ENCODE measurements around the gene HS2ST1. TPM values are rescaled to one million over a fixed set of nuclear protein-coding genes. Genes with fewer than 3 reads are reported as not detected.
A peak's percentile ranks its signal among the peaks of the same experiment; 100 is the strongest.

HS2ST1 gene
- total and polyA plus RNA-seq, 11 donors, result 3.4 to 20.3 (median 13.6) TPM

DNA sequence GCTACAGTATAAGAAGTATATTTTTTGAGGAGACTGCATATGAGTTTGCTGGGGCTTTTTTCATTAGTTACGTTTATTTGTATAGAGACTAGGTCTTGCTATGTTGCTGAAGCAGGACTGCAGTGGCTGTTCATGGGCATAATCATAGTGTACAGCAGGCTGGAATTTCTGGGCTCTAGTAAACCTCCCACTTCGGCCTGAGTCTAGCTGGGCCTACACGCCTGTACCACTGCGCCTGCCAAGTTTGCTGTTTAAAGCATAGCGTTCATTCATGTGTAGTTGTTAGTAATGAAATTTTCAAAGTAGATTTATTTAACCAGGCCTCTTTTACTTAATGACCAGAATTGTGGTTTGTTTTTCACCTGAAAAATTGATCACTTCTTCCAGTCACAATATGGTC, 33.8 kb downstream of the HS2ST1 start:
- TF ChIP-seq, protein P1, sequence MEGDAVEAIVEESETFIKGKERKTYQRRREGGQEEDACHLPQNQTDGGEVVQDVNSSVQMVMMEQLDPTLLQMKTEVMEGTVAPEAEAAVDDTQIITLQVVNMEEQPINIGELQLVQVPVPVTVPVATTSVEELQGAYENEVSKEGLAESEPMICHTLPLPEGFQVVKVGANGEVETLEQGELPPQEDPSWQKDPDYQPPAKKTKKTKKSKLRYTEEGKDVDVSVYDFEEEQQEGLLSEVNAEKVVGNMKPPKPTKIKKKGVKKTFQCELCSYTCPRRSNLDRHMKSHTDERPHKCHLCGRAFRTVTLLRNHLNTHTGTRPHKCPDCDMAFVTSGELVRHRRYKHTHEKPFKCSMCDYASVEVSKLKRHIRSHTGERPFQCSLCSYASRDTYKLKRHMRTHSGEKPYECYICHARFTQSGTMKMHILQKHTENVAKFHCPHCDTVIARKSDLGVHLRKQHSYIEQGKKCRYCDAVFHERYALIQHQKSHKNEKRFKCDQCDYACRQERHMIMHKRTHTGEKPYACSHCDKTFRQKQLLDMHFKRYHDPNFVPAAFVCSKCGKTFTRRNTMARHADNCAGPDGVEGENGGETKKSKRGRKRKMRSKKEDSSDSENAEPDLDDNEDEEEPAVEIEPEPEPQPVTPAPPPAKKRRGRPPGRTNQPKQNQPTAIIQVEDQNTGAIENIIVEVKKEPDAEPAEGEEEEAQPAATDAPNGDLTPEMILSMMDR (IDR thresholded peaks at IDR 0.05), result no peak
- no peak for TF ChIP-seq POLR2A (IDR thresholded peaks at IDR 0.05)
- Histone ChIP-seq H3K4me3 (no peak overlapping the region), H3K9me3 (no peaks in the 10 kb centered on the region), H3K4me1 (peaks cover 0 to 16% (median 1%) of the 10 kb centered on the region in 12 donors), H3K36me3 (no peaks in the 10 kb centered on the region), H3K27me3 (no peaks in the 10 kb centered on the region), H3K27ac (peak overlapping the region in 2 of 12 donors; percentile 21 to 45)
- ATAC-seq (peak; percentile 87 to 98 (median 96)), DNase-seq (peak in 4 of 5 donors; percentile 45 to 54 (median 50))
- intact Hi-C loops (cut with DNase I), result no loop called here
- 48 to 68% (median 53%) methylated on average over 5 of the region's 5 CpGs for WGBS, 4 donors

DNA sequence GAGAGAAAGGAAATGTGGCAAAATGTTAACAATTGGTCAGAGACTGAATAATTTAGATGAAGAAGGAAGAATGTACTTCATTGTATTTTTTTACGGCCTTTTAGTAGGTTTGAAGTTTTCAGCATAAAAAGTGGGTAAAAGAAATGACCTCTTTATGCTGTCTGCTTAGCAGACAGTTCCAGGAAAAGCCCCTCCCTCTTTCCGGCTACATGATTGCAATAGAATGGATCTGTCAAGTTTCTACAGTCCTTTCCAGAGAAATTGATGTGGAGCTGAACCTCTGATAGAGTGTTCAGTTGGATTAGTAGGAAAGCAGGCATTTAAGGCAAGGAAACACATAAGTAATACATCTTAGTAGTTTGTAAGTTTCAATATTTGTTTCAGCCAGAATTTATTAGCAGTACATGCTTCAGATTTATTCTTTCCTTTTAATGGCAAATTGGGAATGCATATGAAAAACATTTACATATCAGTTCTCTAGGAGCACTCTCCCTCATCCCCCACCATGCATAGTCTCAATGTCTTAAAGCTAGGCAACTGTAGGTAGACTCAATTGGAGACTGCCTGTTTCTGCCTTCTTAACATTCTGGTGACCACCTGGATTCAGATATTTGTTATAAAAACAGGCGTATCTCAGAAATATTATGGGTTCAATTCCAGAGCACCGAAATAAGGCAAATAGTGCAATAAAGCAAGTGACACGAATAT, 36.4 kb downstream of the HS2ST1 start:
- 87 to 89% (median 88%) methylated on average over 5 of the region's 5 CpGs for WGBS, 4 donors
- Histone ChIP-seq H3K4me1 (peaks cover 0 to 16% (median 1%) of the 10 kb centered on the region in 12 donors), H3K4me3 (no peak overlapping the region), H3K27ac (no peak overlapping the region), H3K36me3 (no peaks in the 10 kb centered on the region), H3K27me3 (no peaks in the 10 kb centered on the region), H3K9me3 (no peaks in the 10 kb centered on the region)
- TF ChIP-seq, protein P1 (IDR thresholded peaks at IDR 0.05), result no peak
- TF ChIP-seq POLR2A (IDR thresholded peaks at IDR 0.05), result no peak
- intact Hi-C loops (cut with DNase I), result loop anchor here in 1 of 10 donors (5.0 kb wide), 1 partner anchor 34 kb away; no protein-coding TSS in a partner anchor
- DNase-seq (no peak), ATAC-seq (no peak)

DNA sequence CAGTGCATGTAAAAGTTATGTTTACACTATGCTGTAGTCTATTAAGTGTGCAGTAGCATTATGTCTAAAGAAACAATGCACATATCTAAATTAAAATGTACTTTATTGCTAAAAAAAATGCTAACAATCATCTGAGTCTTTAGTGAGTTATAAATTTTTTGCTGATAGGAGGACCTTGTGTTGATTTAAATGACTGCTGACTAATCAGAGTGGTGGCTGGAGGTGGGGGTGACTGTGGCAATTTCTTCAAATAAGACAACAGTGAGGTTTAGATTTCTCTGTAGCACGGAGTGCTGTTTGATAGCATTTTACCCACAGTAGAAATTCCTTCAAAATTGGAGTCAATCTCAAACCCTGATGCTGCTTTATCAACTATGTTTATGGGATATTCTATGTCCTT, 37.0 kb downstream of the HS2ST1 start:
- ATAC-seq (no peak), DNase-seq (no peak)
- no peaks in the 10 kb centered on the region for H3K27me3 ChIP-seq
- H3K9me3 ChIP-seq, result no peaks in the 10 kb centered on the region
- WGBS, 4 donors, result 82 to 98% (median 94%) methylated on average over 1 of the region's 1 CpG
- intact Hi-C loops (cut with DNase I), result loop anchor here in 1 of 10 donors (5.0 kb wide), 1 partner anchor 34 kb away; no protein-coding TSS in a partner anchor
- H3K4me3 ChIP-seq, result no peak overlapping the region
- peaks cover 0 to 16% (median 1%) of the 10 kb centered on the region in 12 donors for H3K4me1 ChIP-seq
- TF ChIP-seq POLR2A (IDR thresholded peaks at IDR 0.05), result no peak
- TF ChIP-seq, protein P1 (IDR thresholded peaks at IDR 0.05), result no peak
- no peaks in the 10 kb centered on the region for H3K36me3 ChIP-seq
- no peak overlapping the region for H3K27ac ChIP-seq

DNA sequence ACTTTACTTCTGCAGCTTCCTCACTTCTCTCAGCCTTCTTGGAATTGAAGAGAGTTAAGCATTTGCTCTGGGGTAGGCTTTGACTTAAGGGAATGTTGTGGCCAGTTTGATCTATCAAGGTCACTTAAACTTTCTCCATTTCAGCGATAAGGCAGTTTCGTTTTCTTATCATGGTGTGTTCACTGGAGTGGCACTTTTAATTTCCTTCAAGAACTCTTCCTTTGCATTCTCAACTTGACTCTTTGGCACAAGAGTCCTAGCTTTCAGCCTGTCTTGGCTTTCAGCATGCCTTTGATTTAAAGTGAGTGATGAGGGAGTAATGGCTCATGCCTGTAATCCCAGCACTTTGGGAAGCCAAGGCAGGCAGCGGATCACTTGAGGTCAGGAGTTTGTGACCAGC, 38.7 kb downstream of the HS2ST1 start:
- TF ChIP-seq, protein P1 (IDR thresholded peaks at IDR 0.05), result no peak
- no peak for TF ChIP-seq POLR2A (IDR thresholded peaks at IDR 0.05)
- ATAC-seq (no peak), DNase-seq (no peak)
- WGBS, 4 donors, result 52 to 56% (median 54%) methylated on average over 3 of the region's 3 CpGs
- no peak overlapping the region for H3K4me3 ChIP-seq
- no peaks in the 10 kb centered on the region for H3K9me3 ChIP-seq
- H3K27me3 ChIP-seq, result no peaks in the 10 kb centered on the region
- intact Hi-C loops (cut with DNase I), result loop anchor here in 1 of 10 donors (5.0 kb wide), 1 partner anchor 36 kb away; no protein-coding TSS in a partner anchor
- no peak overlapping the region for H3K27ac ChIP-seq
- H3K4me1 ChIP-seq, result peaks cover 0 to 9% (median 0%) of the 10 kb centered on the region in 12 donors
- H3K36me3 ChIP-seq, result no peaks in the 10 kb centered on the region
